A673 (cell line): Measurements from ENCODE around the gene GAL3ST2. TPM values are rescaled to one million over a fixed set of nuclear protein-coding genes. Genes with fewer than 3 reads are reported as not detected.
"Not testable (repeated sequence)": the region's sequence is repeated elsewhere in the genome, so short reads cannot be mapped to it uniquely, and the experiment has no call there.

Source experiments
- BruUV-seq: library from RNA; stranded (reverse); fragments of 400-500 nt; replicated peaks from 2 replicates; lab custom pipeline; 2021; lab: Mats Ljungman, UMichigan
- CTCF ChIA-PET: fragments of 300-600 bp; sonication (Branson Sonifier 250); formaldehyde crosslinking; loops from one replicate; lab custom pipeline; 2022; ENCODE audit warnings: antibody characterized with exemption; lab: Charles Lee
- POLR2A ChIA-PET: fragments of 300-600 bp; sonication (Branson Sonifier 250); formaldehyde crosslinking; loops from one replicate; lab custom pipeline; 2022; ENCODE audit warnings: antibody characterized with exemption; ENCODE audit not compliant: low non-redundant PET; lab: Charles Lee
- DNase-seq: peaks from one replicate; pipeline ENCODE4 v3.0.0-alpha.2; 2015; ENCODE audit warnings: low spot score
- H3K27ac ChIP-seq: fragments of 200-600 bp; sonication (generic); 2 replicates; pipeline ENCODE4 v1.5.1; 2016; ENCODE audit warnings: mixed run types, low read depth, mild to moderate bottlenecking, mixed read lengths, antibody characterized with exemption, low read length; ENCODE audit not compliant: poor library complexity, severe bottlenecking
- H3K27me3 ChIP-seq: fragments of 200-600 bp; sonication (generic); replicated peaks from 2 replicates; pipeline ENCODE4 v1.6.1; 2017; ENCODE audit warnings: mixed run types, low read depth, mild to moderate bottlenecking, mixed read lengths, antibody characterized with exemption, low read length; ENCODE audit not compliant: insufficient read depth, poor library complexity
- H3K36me3 ChIP-seq: fragments of 200-600 bp; sonication (generic); 2 replicates; pipeline ENCODE4 v1.6.1; 2016; ENCODE audit warnings: mixed run types, mild to moderate bottlenecking, mixed read lengths, antibody characterized with exemption, low read length; ENCODE audit not compliant: insufficient read depth, poor library complexity, severe bottlenecking
- H3K4me1 ChIP-seq: fragments of 200-600 bp; sonication (generic); 2 replicates; pipeline ENCODE4 v1.6.1; 2017; ENCODE audit warnings: mixed run types, mild to moderate bottlenecking, mixed read lengths, antibody characterized with exemption, low read length; ENCODE audit not compliant: insufficient read depth, poor library complexity, severe bottlenecking
- H3K4me3 ChIP-seq: fragments of 200-600 bp; sonication (generic); 2 replicates; pipeline ENCODE4 v1.5.1; 2016; ENCODE audit warnings: low read depth, mixed run types, mild to moderate bottlenecking, mixed read lengths, low read length; ENCODE audit not compliant: poor library complexity, severe bottlenecking
- H3K9me3 ChIP-seq: fragments of 200-600 bp; sonication (generic); 2 replicates; pipeline ENCODE4 v1.6.1; 2016; ENCODE audit warnings: mixed run types, low read depth, mild to moderate bottlenecking, mixed read lengths, antibody characterized with exemption, low read length; ENCODE audit not compliant: poor library complexity, severe bottlenecking
- CTCF ChIP-seq: fragments of 300-800, 200-600 bp; sonication (generic); conservative IDR thresholded peaks from 2 replicates; pipeline ENCODE4 v1.5.1; 2017; ENCODE audit warnings: low read depth, mild to moderate bottlenecking, antibody characterized with exemption, low read length, moderate library complexity, mixed read lengths
- EZH2 ChIP-seq: fragments of 200-600 bp; sonication (generic); IDR thresholded peaks from 2 replicates; pipeline ENCODE4 v1.6.1; 2017; ENCODE audit warnings: borderline replicate concordance, low read depth, mild to moderate bottlenecking, mixed read lengths, antibody characterized with exemption, low read length; ENCODE audit not compliant: poor library complexity, severe bottlenecking
- intact Hi-C: fragments of 100-400 bp; cut with micrococcal nuclease; formaldehyde crosslinking; loops from one replicate; pipeline ENCODE4 v1.10.0; 2022; ENCODE audit not compliant: unreplicated experiment
- total RNA-seq: library from RNA; stranded (reverse); gene quantifications from 2 replicates; pipeline ENCODE4 v1.2.3, GENCODE V29; 2021

GAL3ST2 gene
- total RNA-seq, 1 experiment from 2014 or later, result 5.0 TPM

- intact Hi-C loops, result no loop called here
- Histone ChIP-seq H3K36me3 (peaks cover 21% of the 10 kb centered on the region), H3K27ac (no peak overlapping the region), H3K27me3 (no peaks in the 10 kb centered on the region), H3K4me1 (no peaks in the 10 kb centered on the region), H3K9me3 (no peaks in the 10 kb centered on the region), H3K4me3 (no peak overlapping the region)
- DNase-seq, result no peak
- CTCF ChIA-PET, result no interaction called here
- POLR2A ChIA-PET, result interaction anchor here (0.6 kb wide), 1 partner anchor 383 kb away, joined by 3 read pairs; no protein-coding TSS in a partner anchor
- TF ChIP-seq CTCF (no peak), EZH2 (no peak)
- BruUV-seq, result no TSS peak
Measured at GRCh38 chr2:241739651-241740050, 37.0 kb upstream of the GAL3ST2 start.

- no peaks in the 10 kb centered on the region for H3K4me1 ChIP-seq
- ChIA-PET CTCF (no interaction called here), POLR2A (no interaction called here)
Measured at GRCh38 chr2:241741016-241741415, 35.6 kb upstream of the GAL3ST2 start.

GRCh38 chr2:241742320-241742939, 34.2 kb upstream of the GAL3ST2 start:
- CTCF ChIA-PET, result no interaction called here
- no peak overlapping the region for H3K27ac ChIP-seq
- H3K4me1 ChIP-seq, result no peaks in the 10 kb centered on the region
- peaks cover 33% of the 10 kb centered on the region for H3K36me3 ChIP-seq
- H3K27me3 ChIP-seq, result no peaks in the 10 kb centered on the region
- TF ChIP-seq CTCF, result no peak
- no peak for TF ChIP-seq EZH2
- H3K4me3 ChIP-seq, result no peak overlapping the region
- no peak for DNase-seq
- BruUV-seq, result no TSS peak
- intact Hi-C loops, result no loop called here
- no peaks in the 10 kb centered on the region for H3K9me3 ChIP-seq
- POLR2A ChIA-PET, result no interaction called here

More at GRCh38 chr2:241741016-241741415, 35.6 kb upstream of the GAL3ST2 start:
- H3K9me3 ChIP-seq, result no peaks in the 10 kb centered on the region
- H3K27me3 ChIP-seq, result no peaks in the 10 kb centered on the region
- TF ChIP-seq EZH2 (no peak), CTCF (no peak)
- H3K36me3 ChIP-seq, result peaks cover 33% of the 10 kb centered on the region
- intact Hi-C loops, result no loop called here
- H3K27ac ChIP-seq, result no peak overlapping the region
- BruUV-seq, result no TSS peak
- no peak for DNase-seq
- no peak overlapping the region for H3K4me3 ChIP-seq

GRCh38 chr2:241743008-241743407, 33.6 kb upstream of the GAL3ST2 start:
- H3K4me3 ChIP-seq, BruUV-seq, DNase-seq, H3K27ac ChIP-seq, CTCF ChIA-PET, POLR2A ChIA-PET, H3K4me1 ChIP-seq, intact Hi-C loops, H3K27me3 ChIP-seq, H3K9me3 ChIP-seq: not testable (repeated sequence)
- H3K36me3 ChIP-seq, result peaks cover 37% of the 10 kb centered on the region
